K562 (cell line): ENCODE results near the gene STK32C. TPM values are rescaled to one million over a fixed set of nuclear protein-coding genes. Genes with fewer than 3 reads are reported as not detected.

ENCODE experiments used
- ATAC-seq: fragments of 200-7000 bp; cut with Tn5 transposase; 3 replicates; pipeline ENCODE4 v1.9.1; 2020; ENCODE audit warnings: moderate library complexity
- BruUV-seq: library from RNA; stranded (reverse); fragments of 400-500 nt; replicated peaks from 2 replicates; lab custom pipeline; 2021; lab: Mats Ljungman, UMichigan
- CTCF ChIA-PET: fragments of 300-600 bp; formaldehyde crosslinking; extraction: SDS; loops from one replicate; lab custom pipeline; 2021; ENCODE audit warnings: low intra/inter-chr PET ratio; lab: Yijun Ruan, JAX
- POLR2A ChIA-PET: fragments of 300-600, 350-650 bp; sonication (Branson Sonifier 250); formaldehyde crosslinking; extraction: SDS; loops from one replicate; lab custom pipeline; 2021; ENCODE audit warnings: antibody characterized with exemption, inconsistent platforms; lab: Yijun Ruan, JAX
- DNase-seq, 4 experiments: peaks; one replicate each; pipeline versions ENCODE4 v3.0.0 to v3.0.0-alpha.2; 2011 to 2018; ENCODE audit warnings: low spot score in 3 of 4, mixed read lengths in 3 of 4; ENCODE audit errors: extremely low read depth in 1 of 4
- FAIRE-seq: peaks from 2 replicates; lab custom pipeline; 2011; peaks lifted over from hg19 to GRCh38; lab: Jason Lieb, UNC
- H2AFZ ChIP-seq: 2 replicates; pipeline ENCODE4 v1.6.0; 2011; ENCODE audit warnings: low read depth, low read length, control low read depth, inconsistent platforms
- H3K27ac ChIP-seq: fragments of 200-600 bp; 3 replicates; pipeline ENCODE4 v1.8.0; 2011; ENCODE audit warnings: low read depth, mild to moderate bottlenecking, control low read depth, inconsistent platforms, low read length, moderate library complexity, mixed read lengths; ENCODE audit errors: extremely low read depth
- H3K27me3 ChIP-seq, 2 experiments: fragments of 300-600 bp in 1 of 2; 2 replicates in 1 of 2; 3 replicates in 1 of 2; pipeline versions ENCODE4 v1.6.0 to v1.8.0; 2011; ENCODE audit warnings: inconsistent platforms in 2 of 2, low read length in 2 of 2, mild to moderate bottlenecking in 1 of 2, mixed read lengths in 1 of 2, moderate library complexity in 1 of 2; ENCODE audit not compliant: control insufficient read depth in 2 of 2, insufficient read depth in 2 of 2
- H3K36me3 ChIP-seq: fragments of 300-600 bp; 3 replicates; pipeline ENCODE4 v1.8.0; 2011; ENCODE audit warnings: mild to moderate bottlenecking, low read length, inconsistent platforms; ENCODE audit not compliant: control insufficient read depth, insufficient read depth
- H3K4me1 ChIP-seq, 2 experiments: fragments of 200-600 bp in 1 of 2; replicated peaks in 1 of 2; 2 replicates in 1 of 2; 3 replicates in 1 of 2; pipeline versions ENCODE4 v1.5.1 to v1.8.0; 2011; ENCODE audit warnings: inconsistent platforms in 2 of 2, low read length in 2 of 2, mild to moderate bottlenecking in 1 of 2, mixed read lengths in 1 of 2, moderate library complexity in 1 of 2; ENCODE audit not compliant: control insufficient read depth in 2 of 2, insufficient read depth in 2 of 2
- H3K4me2 ChIP-seq: 2 replicates; pipeline ENCODE4 v1.6.1; 2011; ENCODE audit warnings: low read length, control low read depth, inconsistent platforms, mixed read lengths; ENCODE audit not compliant: insufficient read depth
- H3K4me3 ChIP-seq: fragments of 200-600 bp; sonication (generic), shearing (Covaris generic); 2 replicates; pipeline ENCODE4 v1.5.1; 2016; ENCODE audit warnings: control low read depth, inconsistent platforms
- H3K79me2 ChIP-seq: fragments of 200-600 bp; 3 replicates; pipeline ENCODE4 v1.8.0; 2011; ENCODE audit warnings: low read length, inconsistent platforms; ENCODE audit not compliant: control insufficient read depth, insufficient read depth
- H3K9ac ChIP-seq, 2 experiments: 2 replicates each; pipeline versions ENCODE4 v1.6.0 to v1.6.1; 2011; ENCODE audit warnings: low read depth in 2 of 2, low read length in 2 of 2, control low read depth in 1 of 2, inconsistent platforms in 1 of 2, mild to moderate bottlenecking in 1 of 2, mixed read lengths in 1 of 2; ENCODE audit not compliant: insufficient read depth in 1 of 2
- H3K9me1 ChIP-seq: one replicate; pipeline ENCODE4 v1.6.0; 2011; ENCODE audit warnings: inconsistent platforms, mild to moderate bottlenecking, low read length, moderate library complexity; ENCODE audit not compliant: control insufficient read depth, insufficient read depth
- H3K9me3 ChIP-seq: replicated peaks from 2 replicates; pipeline ENCODE4 v1.5.1; 2011; ENCODE audit warnings: low read depth, low read length, inconsistent platforms; ENCODE audit not compliant: control insufficient read depth, insufficient read depth
- H4K20me1 ChIP-seq: replicated peaks from 2 replicates; pipeline ENCODE4 v1.6.1; 2011; ENCODE audit warnings: low read length, inconsistent platforms, mixed read lengths; ENCODE audit not compliant: control insufficient read depth, insufficient read depth
- CREB1 ChIP-seq, 2 experiments: sonication (generic) in 1 of 2; formaldehyde crosslinking in 1 of 2; IDR thresholded peaks; 2 replicates each; pipeline versions ENCODE4 v1.6.1 to v1.8.0; 2012 to 2022; ENCODE audit warnings: inconsistent platforms in 1 of 2, mild to moderate bottlenecking in 1 of 2, missing genetic modification reagents in 1 of 2, moderate library complexity in 1 of 2
- HDAC1 ChIP-seq, 2 experiments: fragments of 450-650 bp; IDR thresholded peaks; 2 replicates each; pipeline ENCODE4 v1.6.1; 2016 to 2017; ENCODE audit warnings: inconsistent platforms in 1 of 2, mild to moderate bottlenecking in 1 of 2, moderate library complexity in 1 of 2
- HNRNPLL ChIP-seq: fragments of 200-400 bp; formaldehyde crosslinking; IDR thresholded peaks from 2 replicates; pipeline ENCODE4 v1.6.1; 2017; ENCODE audit warnings: low read length, low read depth, mild to moderate bottlenecking; ENCODE audit not compliant: poor library complexity, severe bottlenecking
- ILK ChIP-seq: fragments of 450-650 bp; IDR thresholded peaks from 2 replicates; pipeline ENCODE4 v1.6.1; 2016; ENCODE audit warnings: missing genetic modification characterization, low read depth, mild to moderate bottlenecking, missing compliant biosample characterization, moderate library complexity, borderline replicate concordance
- MAFK ChIP-seq: IDR thresholded peaks from 2 replicates; pipeline ENCODE4 v1.6.1; 2011; ENCODE audit warnings: low read length, improper control_type of control experiment
- MYBL2 ChIP-seq, 2 experiments: fragments of 450-650 bp in 1 of 2; sonication (generic) in 1 of 2; formaldehyde crosslinking in 1 of 2; IDR thresholded peaks; 2 replicates each; pipeline versions ENCODE4 v1.6.1 to v1.8.1; 2017 to 2022; ENCODE audit warnings: borderline replicate concordance in 1 of 2, inconsistent platforms in 1 of 2, low read depth in 1 of 2, mild to moderate bottlenecking in 1 of 2, missing genetic modification reagents in 1 of 2, moderate library complexity in 1 of 2
- NFE2L1 ChIP-seq: fragments of 450-650 bp; IDR thresholded peaks from 2 replicates; pipeline ENCODE4 v1.6.1; 2016; ENCODE audit warnings: missing genetic modification characterization, low read depth, mild to moderate bottlenecking, missing compliant biosample characterization, moderate library complexity, borderline replicate concordance
- SAFB2 ChIP-seq: fragments of 200-400 bp; formaldehyde crosslinking; IDR thresholded peaks from 2 replicates; pipeline ENCODE4 v1.6.1; 2018; ENCODE audit warnings: borderline replicate concordance, low read length, low read depth, moderate library complexity; ENCODE audit not compliant: severe bottlenecking
- SNIP1 ChIP-seq: fragments of 450-650 bp; IDR thresholded peaks from 2 replicates; pipeline ENCODE4 v1.7.1; 2017; ENCODE audit warnings: low read depth, mild to moderate bottlenecking
- ZNF12 ChIP-seq: sonication (generic); formaldehyde crosslinking; IDR thresholded peaks from 2 replicates; pipeline ENCODE4 v1.4.0; 2020; ENCODE audit warnings: mild to moderate bottlenecking, missing genetic modification reagents
- ZNF134 ChIP-seq: fragments of 250-450 bp; sonication (Bioruptor Pico); conservative IDR thresholded peaks from 2 replicates; pipeline ENCODE4 v1.4.0; 2020
- ZNF24 ChIP-seq: fragments of 450-650 bp; IDR thresholded peaks from 2 replicates; pipeline ENCODE4 v1.6.1; 2016
- ZNF253 ChIP-seq: fragments of 250-450 bp; sonication (Bioruptor Pico); conservative IDR thresholded peaks from 2 replicates; pipeline ENCODE4 v1.6.1; 2021; ENCODE audit warnings: mild to moderate bottlenecking
- ZNF384 ChIP-seq: IDR thresholded peaks from 2 replicates; pipeline ENCODE4 v1.6.1; 2012; ENCODE audit warnings: low read depth, low read length, improper control_type of control experiment
- ZNF699 ChIP-seq: fragments of 250-450 bp; sonication (Bioruptor Pico); IDR thresholded peaks from 2 replicates; pipeline ENCODE4 v1.8.0; 2021; ENCODE audit warnings: mild to moderate bottlenecking, moderate library complexity; ENCODE audit not compliant: insufficient replicate concordance
- ZNF79 ChIP-seq: fragments of 250-450 bp; sonication (Bioruptor Pico); IDR thresholded peaks from 2 replicates; pipeline ENCODE4 v1.4.0; 2020; ENCODE audit warnings: low read depth, mild to moderate bottlenecking, moderate library complexity
- ZZZ3 ChIP-seq: fragments of 450-650 bp; IDR thresholded peaks from 2 replicates; pipeline ENCODE4 v1.6.1; 2016; ENCODE audit warnings: antibody characterized with exemption, mild to moderate bottlenecking, moderate library complexity
- WGBS: fragments of 100-300 bp; shearing (Covaris generic); methylation state at CpG from one replicate; pipeline ENCODE4 v1.1.6; 2016; ENCODE audit warnings: low coverage, mixed read lengths; ENCODE audit not compliant: insufficient coverage; ENCODE audit errors: missing lambda C conversion rate; 5-methylcytosine and 5-hydroxymethylcytosine counted together
- in situ Hi-C: fragments of 300-500 bp; cut with MboI; formaldehyde crosslinking; loops from 4 replicates; pipeline ENCODE4 v1.15.0; 2018; ENCODE audit warnings: inconsistent platforms, mixed read lengths
- intact Hi-C: fragments of 100-400 bp; cut with micrococcal nuclease; formaldehyde crosslinking; loops from 2 replicates; pipeline ENCODE4 v1.14.2; 2022
- polyA plus RNA-seq, 8 experiments: library from polyadenylated mRNA; depleted of rRNA in 4 of 8; stranded (reverse) in 5 of 8; unstranded in 3 of 8; fragments of >200 nt; fragmentation: Nextera tagmentation in 2 of 8; fragmentation: Illumina TruSeq in 1 of 8; extraction: Ambion mirVana in 2 of 8; extraction: Trizol in 1 of 8; gene quantifications; 2 replicates each; pipeline versions ENCODE4 v1.2.1 to v1.2.3, GENCODE V29; 2011 to 2014; ENCODE audit warnings: inconsistent platforms in 1 of 8, missing spikeins in 1 of 8
- total RNA-seq, 7 experiments: library from RNA; depleted of rRNA in 6 of 7; stranded (reverse); fragments of >200 nt in 6 of 7; fragmentation: Illumina TruSeq in 2 of 7; extraction: Trizol in 2 of 7; gene quantifications; 2 replicates each; pipeline versions ENCODE4 v1.2.1 to v1.2.3, GENCODE V29; 2011 to 2021; ENCODE audit warnings: low replicate concordance in 1 of 7
- TF ChIP-seq, protein P1 (sequence below): fragments of 250-450 bp; sonication (Bioruptor Pico); IDR thresholded peaks from 2 replicates; pipeline ENCODE4 v1.6.1; 2021; ENCODE audit warnings: mild to moderate bottlenecking

Gene STK32C
- total and polyA plus RNA-seq, 9 of the 15 experiments (the other 6 are each of a cell fraction or from before 2014, with no cell fraction given): 1.5 to 20.9 (median 6.5) TPM

DNA sequence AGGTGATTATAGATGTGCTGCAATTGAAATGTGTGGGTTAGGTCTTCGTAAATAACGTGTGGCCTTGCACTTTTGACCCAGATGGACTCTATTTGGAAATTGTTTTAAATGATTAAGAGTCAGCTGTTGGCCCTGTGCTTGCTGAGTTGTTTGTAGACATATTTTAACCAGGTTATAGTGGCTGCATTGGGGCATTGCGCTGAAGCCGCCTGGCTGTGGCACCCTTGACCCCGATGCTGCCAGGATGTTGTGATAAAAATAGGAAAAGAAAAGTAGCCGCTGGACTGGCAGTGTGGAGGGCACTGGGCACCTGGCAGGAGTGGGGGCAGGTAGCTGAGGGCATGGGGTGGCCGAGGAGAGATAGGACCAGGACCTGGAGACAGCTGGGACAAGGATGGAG is 37.6 kb upstream of the STK32C start:
- Histone ChIP-seq H2AFZ (no peak overlapping the region), H3K4me3 (no peak overlapping the region), H3K27me3 (no peaks in the 10 kb centered on the region), H3K4me2 (no peak overlapping the region), H3K27ac (no peak overlapping the region), H3K9me1 (no peaks in the 10 kb centered on the region), H3K4me1 (no peaks in the 10 kb centered on the region; a peak in 2 of 5 replicates), H4K20me1 (no peaks in the 10 kb centered on the region), H3K79me2 (no peaks in the 10 kb centered on the region), H3K9me3 (no peaks in the 10 kb centered on the region), H3K36me3 (no peaks in the 10 kb centered on the region), H3K9ac (no peak overlapping the region; a peak in 1 of 4 replicates)
- intact Hi-C loops (no loop called here), in situ Hi-C loops (loop anchor here (5.0 kb wide), 1 partner anchor 123 kb away; no protein-coding TSS in a partner anchor)
- ATAC-seq (no peak), FAIRE-seq (no peak), DNase-seq (no peak)
- 42% methylated on average over 7 of the region's 7 CpGs for WGBS
- ChIA-PET POLR2A (no interaction called here), CTCF (no interaction called here)
- TF ChIP-seq ZNF24 (no peak), ZNF384 (no peak), MYBL2 (IDR thresholded peaks at IDR 0.05; ENCODE audit: low read depth) (no peak), MYBL2 (CRISPR knock-in tag; IDR thresholded peaks at IDR 0.05; ENCODE audit: borderline replicate concordance) (no peak), ZNF79 (CRISPR knock-in tag) (no peak), ZZZ3 (no peak), SAFB2 (no peak), CREB1 (IDR thresholded peaks at IDR 0.05) (no peak), CREB1 (CRISPR knock-in tag; IDR thresholded peaks at IDR 0.05) (no peak), ZNF12 (no peak), ILK (tag) (no peak), ZNF699 (CRISPR knock-in tag) (no peak), NFE2L1 (tag) (no peak), HDAC1 (IDR thresholded peaks at IDR 0.05) (no peak), SNIP1 (no peak), ZNF134 (CRISPR knock-in tag) (no peak), MAFK (no peak), ZNF253 (CRISPR knock-in tag) (no peak), HNRNPLL (no peak)
- TF ChIP-seq, protein P1, sequence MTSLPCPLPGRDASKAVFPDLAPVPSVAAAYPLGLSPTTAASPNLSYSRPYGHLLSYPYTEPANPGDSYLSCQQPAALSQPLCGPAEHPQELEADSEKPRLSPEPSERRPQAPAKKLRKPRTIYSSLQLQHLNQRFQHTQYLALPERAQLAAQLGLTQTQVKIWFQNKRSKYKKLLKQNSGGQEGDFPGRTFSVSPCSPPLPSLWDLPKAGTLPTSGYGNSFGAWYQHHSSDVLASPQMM (CRISPR knock-in tag): no peak
- BruUV-seq: no TSS peak
